SK-N-SH (cell line): ENCODE results near the gene CFAP69.

ENCODE experiments used
- EP300 ChIP-seq, 2 experiments: IDR thresholded peaks; 2 replicates each; pipeline versions ENCODE4 v1.4.0 to v1.6.1; 2012; ENCODE audit warnings: borderline replicate concordance in 1 of 2, low read depth in 1 of 2, low read length in 1 of 2
- RAD21 ChIP-seq: IDR thresholded peaks from 2 replicates; pipeline ENCODE4 v1.6.1; 2012; ENCODE audit warnings: mild to moderate bottlenecking, low read length
- TF ChIP-seq, protein P1 (sequence below): fragments of 200-600 bp; sonication (generic); IDR thresholded peaks from 2 replicates; pipeline ENCODE4 v1.6.1; 2017; ENCODE audit warnings: antibody characterized with exemption, mild to moderate bottlenecking, moderate library complexity
- TF ChIP-seq, protein P2 (sequence below): fragments of 150-350 bp; IDR thresholded peaks from 2 replicates; pipeline ENCODE4 v1.6.1; 2017; ENCODE audit warnings: antibody characterized with exemption, low read length, low read depth, borderline replicate concordance

DNA sequence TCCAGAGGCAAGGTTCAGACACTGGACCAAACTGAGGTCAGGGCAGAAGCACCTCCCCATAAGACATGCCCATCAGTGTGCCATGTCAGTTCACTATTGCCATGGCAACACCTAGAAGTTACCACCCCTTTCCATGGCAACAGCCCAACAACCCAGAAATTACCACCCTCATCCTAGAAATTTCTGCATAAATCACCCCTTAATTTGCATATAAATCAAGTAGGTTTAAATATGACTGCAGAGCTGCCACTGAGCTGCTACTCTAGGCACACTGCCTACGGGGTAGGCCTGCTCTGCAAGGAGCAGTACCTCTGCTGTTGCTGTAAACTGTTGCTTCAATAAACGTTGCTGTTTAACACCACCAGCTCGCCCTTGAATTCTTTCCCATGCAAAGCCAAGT is 20.8 kb upstream of the CFAP69 start:
- TF ChIP-seq RAD21 = no peak
- TF ChIP-seq, protein P1, sequence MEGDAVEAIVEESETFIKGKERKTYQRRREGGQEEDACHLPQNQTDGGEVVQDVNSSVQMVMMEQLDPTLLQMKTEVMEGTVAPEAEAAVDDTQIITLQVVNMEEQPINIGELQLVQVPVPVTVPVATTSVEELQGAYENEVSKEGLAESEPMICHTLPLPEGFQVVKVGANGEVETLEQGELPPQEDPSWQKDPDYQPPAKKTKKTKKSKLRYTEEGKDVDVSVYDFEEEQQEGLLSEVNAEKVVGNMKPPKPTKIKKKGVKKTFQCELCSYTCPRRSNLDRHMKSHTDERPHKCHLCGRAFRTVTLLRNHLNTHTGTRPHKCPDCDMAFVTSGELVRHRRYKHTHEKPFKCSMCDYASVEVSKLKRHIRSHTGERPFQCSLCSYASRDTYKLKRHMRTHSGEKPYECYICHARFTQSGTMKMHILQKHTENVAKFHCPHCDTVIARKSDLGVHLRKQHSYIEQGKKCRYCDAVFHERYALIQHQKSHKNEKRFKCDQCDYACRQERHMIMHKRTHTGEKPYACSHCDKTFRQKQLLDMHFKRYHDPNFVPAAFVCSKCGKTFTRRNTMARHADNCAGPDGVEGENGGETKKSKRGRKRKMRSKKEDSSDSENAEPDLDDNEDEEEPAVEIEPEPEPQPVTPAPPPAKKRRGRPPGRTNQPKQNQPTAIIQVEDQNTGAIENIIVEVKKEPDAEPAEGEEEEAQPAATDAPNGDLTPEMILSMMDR = no peak
- TF ChIP-seq EP300 (IDR thresholded peaks at IDR 0.05; ENCODE audit: borderline replicate concordance in 1 of 2, low read depth in 1 of 2, low read length in 1 of 2) = no peak
- TF ChIP-seq, protein P2, sequence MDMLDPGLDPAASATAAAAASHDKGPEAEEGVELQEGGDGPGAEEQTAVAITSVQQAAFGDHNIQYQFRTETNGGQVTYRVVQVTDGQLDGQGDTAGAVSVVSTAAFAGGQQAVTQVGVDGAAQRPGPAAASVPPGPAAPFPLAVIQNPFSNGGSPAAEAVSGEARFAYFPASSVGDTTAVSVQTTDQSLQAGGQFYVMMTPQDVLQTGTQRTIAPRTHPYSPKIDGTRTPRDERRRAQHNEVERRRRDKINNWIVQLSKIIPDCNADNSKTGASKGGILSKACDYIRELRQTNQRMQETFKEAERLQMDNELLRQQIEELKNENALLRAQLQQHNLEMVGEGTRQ = no peak
